HEK293T (cell line): ENCODE results near the gene DFFA.
A peak's percentile ranks its signal among the peaks of the same experiment; 100 is the strongest.
"Not testable (repeated sequence)": the region's sequence is repeated elsewhere in the genome, so short reads cannot be mapped to it uniquely, and the experiment has no call there.

Source experiments
- CTCF ChIA-PET: fragments of 350-600 bp; formaldehyde crosslinking; extraction: SDS; loops from one replicate; lab custom pipeline; 2021; ENCODE audit warnings: antibody characterized with exemption, inconsistent platforms; lab: Yijun Ruan, JAX
- POLR2A ChIA-PET: fragments of 350-600 bp; formaldehyde crosslinking; extraction: SDS; loops from one replicate; lab custom pipeline; 2020; ENCODE audit warnings: antibody characterized with exemption, inconsistent platforms; lab: Yijun Ruan, JAX
- DNase-seq: peaks from one replicate; pipeline ENCODE4 v3.0.0; 2012; ENCODE audit warnings: mixed read lengths; ENCODE audit errors: extremely low spot score
- ARNT ChIP-seq: fragments of 450-650 bp; IDR thresholded peaks from 2 replicates; pipeline ENCODE4 v1.6.1; 2017; ENCODE audit warnings: mild to moderate bottlenecking
- BHLHE40 ChIP-seq: fragments of 450-650 bp; IDR thresholded peaks from 2 replicates; pipeline ENCODE4 v1.6.1; 2016; ENCODE audit warnings: mild to moderate bottlenecking, moderate library complexity, borderline replicate concordance
- CTBP1 ChIP-seq: fragments of 450-650 bp; IDR thresholded peaks from 2 replicates; pipeline ENCODE4 v1.6.1; 2016; ENCODE audit warnings: borderline replicate concordance
- ELF4 ChIP-seq: fragments of 450-650 bp; IDR thresholded peaks from 2 replicates; pipeline ENCODE4 v1.6.1; 2017; ENCODE audit warnings: antibody characterized with exemption
- FOXA1 ChIP-seq: fragments of 450-650 bp; IDR thresholded peaks from 2 replicates; pipeline ENCODE4 v1.6.1; 2016; ENCODE audit warnings: mild to moderate bottlenecking
- FOXK2 ChIP-seq: fragments of 450-650 bp; IDR thresholded peaks from 2 replicates; pipeline ENCODE4 v1.6.1; 2016; ENCODE audit warnings: mild to moderate bottlenecking
- FOXM1 ChIP-seq: fragments of 450-650 bp; IDR thresholded peaks from 2 replicates; pipeline ENCODE4 v1.6.1; 2017; ENCODE audit warnings: mild to moderate bottlenecking, borderline replicate concordance
- HDGF ChIP-seq: fragments of 450-650 bp; IDR thresholded peaks from 2 replicates; pipeline ENCODE4 v1.6.1; 2017; ENCODE audit warnings: antibody characterized with exemption, borderline replicate concordance
- L3MBTL2 ChIP-seq: fragments of 450-650 bp; conservative IDR thresholded peaks from 2 replicates; pipeline ENCODE4 v1.6.1; 2016; ENCODE audit warnings: mild to moderate bottlenecking
- LEF1 ChIP-seq: fragments of 450-650 bp; IDR thresholded peaks from 2 replicates; pipeline ENCODE4 v1.6.1; 2017; ENCODE audit warnings: mild to moderate bottlenecking, borderline replicate concordance
- NFRKB ChIP-seq: fragments of 450-650 bp; IDR thresholded peaks from 2 replicates; pipeline ENCODE4 v1.6.1; 2016; ENCODE audit warnings: mild to moderate bottlenecking, moderate library complexity
- PKNOX1 ChIP-seq: fragments of 450-650 bp; IDR thresholded peaks from 2 replicates; pipeline ENCODE4 v1.6.1; 2016
- SP1 ChIP-seq: fragments of 450-650 bp; IDR thresholded peaks from 2 replicates; pipeline ENCODE4 v1.6.1; 2017
- SUZ12 ChIP-seq: fragments of 450-650 bp; IDR thresholded peaks from 2 replicates; pipeline ENCODE4 v1.6.1; 2016; ENCODE audit warnings: mild to moderate bottlenecking
- TARDBP ChIP-seq: fragments of 450-650 bp; IDR thresholded peaks from 2 replicates; pipeline ENCODE4 v1.6.1; 2016
- ZNF384 ChIP-seq: fragments of 450-650 bp; IDR thresholded peaks from 2 replicates; pipeline ENCODE4 v1.6.1; 2016

DFFA gene

GRCh38 chr1:10473145-10473765 is 926 bp upstream of the DFFA start:
- POLR2A ChIA-PET: interaction anchor here (0.7 to 1.8 kb wide), 4 partner anchors 10 to 44 kb away, joined by 3 to 4 read pairs (median 4); no protein-coding TSS in a partner anchor
- TF ChIP-seq FOXM1: no peak
- TF ChIP-seq TARDBP: no peak
- TF ChIP-seq BHLHE40: no peak
- TF ChIP-seq L3MBTL2: no peak
- no peak for TF ChIP-seq FOXK2
- TF ChIP-seq SUZ12: no peak
- TF ChIP-seq ARNT: no peak
- no peak for TF ChIP-seq SP1
- no peak for DNase-seq
- CTCF ChIA-PET: no interaction called here

- ChIA-PET POLR2A (interaction anchor here (0.7 to 1.8 kb wide), 4 partner anchors 9 to 42 kb away, joined by 3 to 5 read pairs (median 4); no protein-coding TSS in a partner anchor), CTCF (interaction anchor here (0.8 kb wide), 1 partner anchor 41 kb away, joined by 3 read pairs; no protein-coding TSS in a partner anchor)
- peak; percentile 27 for DNase-seq
- TF ChIP-seq SUZ12 (no peak), HDGF (no peak), ZNF384 (no peak), L3MBTL2 (no peak), FOXA1 (no peak), BHLHE40 (no peak), SP1 (no peak), ELF4 (no peak), NFRKB (no peak), CTBP1 (no peak), TARDBP (no peak), FOXK2 (no peak), FOXM1 (no peak), LEF1 (no peak), ARNT (no peak), PKNOX1 (no peak)
Measured at GRCh38 chr1:10471411-10472219, 714 bp downstream of the DFFA start.

- POLR2A ChIA-PET: no interaction called here
Measured at GRCh38 chr1:10470043-10470442, 2.3 kb downstream of the DFFA start.

GRCh38 chr1:10467078-10467477 is 5.3 kb downstream of the DFFA start:
- DNase-seq: no peak
- POLR2A ChIA-PET: no interaction called here
- CTCF ChIA-PET: no interaction called here
- TF ChIP-seq FOXM1 (no peak), SP1 (no peak), FOXK2 (no peak), ZNF384 (no peak), NFRKB (no peak), CTBP1 (no peak)

More at GRCh38 chr1:10470043-10470442, 2.3 kb downstream of the DFFA start:
- CTCF ChIA-PET: no interaction called here
- no peak for DNase-seq
- TF ChIP-seq FOXK2 (no peak), BHLHE40 (no peak), L3MBTL2 (no peak), HDGF (no peak), FOXA1 (no peak), LEF1 (no peak), CTBP1 (no peak), SP1 (no peak), FOXM1 (no peak), NFRKB (no peak)

GRCh38 chr1:10459184-10459583 is 13.1 kb downstream of the DFFA start:
- DNase-seq: no peak
- POLR2A ChIA-PET: no interaction called here
- CTCF ChIA-PET: no interaction called here
- TF ChIP-seq FOXK2 (no peak), FOXM1 (no peak), ELF4 (no peak), BHLHE40 (no peak), ZNF384 (no peak), ARNT (no peak), PKNOX1 (no peak), SUZ12 (no peak), FOXA1 (no peak), TARDBP (no peak), CTBP1 (no peak), LEF1 (no peak), NFRKB (no peak), SP1 (no peak)

GRCh38 chr1:10457875-10458274 is 14.5 kb downstream of the DFFA start:
- ChIA-PET POLR2A (no interaction called here), CTCF (no interaction called here)
- TF ChIP-seq ARNT (no peak), SUZ12 (no peak), SP1 (no peak), BHLHE40 (no peak), TARDBP (no peak)
- DNase-seq: no peak

- POLR2A ChIA-PET: interaction anchor here (0.9 kb wide), 1 partner anchor 15 kb away, joined by 4 read pairs; the partner anchor contains the start of gene DFFA
- CTCF ChIA-PET, DNase-seq: not testable (repeated sequence)
Measured at GRCh38 chr1:10457462-10457861, 14.9 kb downstream of the DFFA start.
